Measurements from ENCODE around the gene LRIG1.

DNA sequence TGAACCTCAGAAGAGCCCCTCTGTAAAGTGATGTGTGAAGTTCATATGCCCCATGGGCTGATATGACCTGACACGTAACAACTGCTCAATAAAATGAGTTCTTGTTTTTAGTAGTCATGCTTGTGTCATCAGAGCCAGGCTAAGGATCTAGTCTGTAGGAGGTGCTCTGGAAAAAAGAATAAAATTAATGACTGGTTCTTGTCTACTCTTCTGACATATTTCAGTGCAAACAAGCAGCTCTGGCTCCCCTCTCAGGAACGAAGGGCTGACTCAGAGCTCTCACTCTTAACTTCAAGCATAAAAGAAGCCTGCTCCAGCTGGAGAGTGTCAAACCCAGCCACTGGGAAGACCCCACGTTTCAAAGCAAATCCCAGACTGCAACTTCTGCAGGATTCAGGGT, 77.0 kb downstream of the LRIG1 start:
- TF ChIP-seq, protein P1, sequence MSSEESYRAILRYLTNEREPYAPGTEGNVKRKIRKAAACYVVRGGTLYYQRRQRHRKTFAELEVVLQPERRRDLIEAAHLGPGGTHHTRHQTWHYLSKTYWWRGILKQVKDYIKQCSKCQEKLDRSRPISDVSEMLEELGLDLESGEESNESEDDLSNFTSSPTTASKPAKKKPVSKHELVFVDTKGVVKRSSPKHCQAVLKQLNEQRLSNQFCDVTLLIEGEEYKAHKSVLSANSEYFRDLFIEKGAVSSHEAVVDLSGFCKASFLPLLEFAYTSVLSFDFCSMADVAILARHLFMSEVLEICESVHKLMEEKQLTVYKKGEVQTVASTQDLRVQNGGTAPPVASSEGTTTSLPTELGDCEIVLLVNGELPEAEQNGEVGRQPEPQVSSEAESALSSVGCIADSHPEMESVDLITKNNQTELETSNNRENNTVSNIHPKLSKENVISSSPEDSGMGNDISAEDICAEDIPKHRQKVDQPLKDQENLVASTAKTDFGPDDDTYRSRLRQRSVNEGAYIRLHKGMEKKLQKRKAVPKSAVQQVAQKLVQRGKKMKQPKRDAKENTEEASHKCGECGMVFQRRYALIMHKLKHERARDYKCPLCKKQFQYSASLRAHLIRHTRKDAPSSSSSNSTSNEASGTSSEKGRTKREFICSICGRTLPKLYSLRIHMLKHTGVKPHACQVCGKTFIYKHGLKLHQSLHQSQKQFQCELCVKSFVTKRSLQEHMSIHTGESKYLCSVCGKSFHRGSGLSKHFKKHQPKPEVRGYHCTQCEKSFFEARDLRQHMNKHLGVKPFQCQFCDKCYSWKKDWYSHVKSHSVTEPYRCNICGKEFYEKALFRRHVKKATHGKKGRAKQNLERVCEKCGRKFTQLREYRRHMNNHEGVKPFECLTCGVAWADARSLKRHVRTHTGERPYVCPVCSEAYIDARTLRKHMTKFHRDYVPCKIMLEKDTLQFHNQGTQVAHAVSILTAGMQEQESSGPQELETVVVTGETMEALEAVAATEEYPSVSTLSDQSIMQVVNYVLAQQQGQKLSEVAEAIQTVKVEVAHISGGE (CRISPR knock-in tag; IDR thresholded peaks at IDR 0.05) = no peak
- TF ChIP-seq, protein P2, sequence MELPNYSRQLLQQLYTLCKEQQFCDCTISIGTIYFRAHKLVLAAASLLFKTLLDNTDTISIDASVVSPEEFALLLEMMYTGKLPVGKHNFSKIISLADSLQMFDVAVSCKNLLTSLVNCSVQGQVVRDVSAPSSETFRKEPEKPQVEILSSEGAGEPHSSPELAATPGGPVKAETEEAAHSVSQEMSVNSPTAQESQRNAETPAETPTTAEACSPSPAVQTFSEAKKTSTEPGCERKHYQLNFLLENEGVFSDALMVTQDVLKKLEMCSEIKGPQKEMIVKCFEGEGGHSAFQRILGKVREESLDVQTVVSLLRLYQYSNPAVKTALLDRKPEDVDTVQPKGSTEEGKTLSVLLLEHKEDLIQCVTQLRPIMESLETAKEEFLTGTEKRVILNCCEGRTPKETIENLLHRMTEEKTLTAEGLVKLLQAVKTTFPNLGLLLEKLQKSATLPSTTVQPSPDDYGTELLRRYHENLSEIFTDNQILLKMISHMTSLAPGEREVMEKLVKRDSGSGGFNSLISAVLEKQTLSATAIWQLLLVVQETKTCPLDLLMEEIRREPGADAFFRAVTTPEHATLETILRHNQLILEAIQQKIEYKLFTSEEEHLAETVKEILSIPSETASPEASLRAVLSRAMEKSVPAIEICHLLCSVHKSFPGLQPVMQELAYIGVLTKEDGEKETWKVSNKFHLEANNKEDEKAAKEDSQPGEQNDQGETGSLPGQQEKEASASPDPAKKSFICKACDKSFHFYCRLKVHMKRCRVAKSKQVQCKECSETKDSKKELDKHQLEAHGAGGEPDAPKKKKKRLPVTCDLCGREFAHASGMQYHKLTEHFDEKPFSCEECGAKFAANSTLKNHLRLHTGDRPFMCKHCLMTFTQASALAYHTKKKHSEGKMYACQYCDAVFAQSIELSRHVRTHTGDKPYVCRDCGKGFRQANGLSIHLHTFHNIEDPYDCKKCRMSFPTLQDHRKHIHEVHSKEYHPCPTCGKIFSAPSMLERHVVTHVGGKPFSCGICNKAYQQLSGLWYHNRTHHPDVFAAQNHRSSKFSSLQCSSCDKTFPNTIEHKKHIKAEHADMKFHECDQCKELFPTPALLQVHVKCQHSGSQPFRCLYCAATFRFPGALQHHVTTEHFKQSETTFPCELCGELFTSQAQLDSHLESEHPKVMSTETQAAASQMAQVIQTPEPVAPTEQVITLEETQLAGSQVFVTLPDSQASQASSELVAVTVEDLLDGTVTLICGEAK (IDR thresholded peaks at IDR 0.05; ENCODE audit: borderline replicate concordance) = no peak
